ENCODE data around the gene C1QTNF1.
"Not testable (repeated sequence)": the region's sequence is repeated elsewhere in the genome, so short reads cannot be mapped to it uniquely, and the experiment has no call there.

Gene C1QTNF1

DNA sequence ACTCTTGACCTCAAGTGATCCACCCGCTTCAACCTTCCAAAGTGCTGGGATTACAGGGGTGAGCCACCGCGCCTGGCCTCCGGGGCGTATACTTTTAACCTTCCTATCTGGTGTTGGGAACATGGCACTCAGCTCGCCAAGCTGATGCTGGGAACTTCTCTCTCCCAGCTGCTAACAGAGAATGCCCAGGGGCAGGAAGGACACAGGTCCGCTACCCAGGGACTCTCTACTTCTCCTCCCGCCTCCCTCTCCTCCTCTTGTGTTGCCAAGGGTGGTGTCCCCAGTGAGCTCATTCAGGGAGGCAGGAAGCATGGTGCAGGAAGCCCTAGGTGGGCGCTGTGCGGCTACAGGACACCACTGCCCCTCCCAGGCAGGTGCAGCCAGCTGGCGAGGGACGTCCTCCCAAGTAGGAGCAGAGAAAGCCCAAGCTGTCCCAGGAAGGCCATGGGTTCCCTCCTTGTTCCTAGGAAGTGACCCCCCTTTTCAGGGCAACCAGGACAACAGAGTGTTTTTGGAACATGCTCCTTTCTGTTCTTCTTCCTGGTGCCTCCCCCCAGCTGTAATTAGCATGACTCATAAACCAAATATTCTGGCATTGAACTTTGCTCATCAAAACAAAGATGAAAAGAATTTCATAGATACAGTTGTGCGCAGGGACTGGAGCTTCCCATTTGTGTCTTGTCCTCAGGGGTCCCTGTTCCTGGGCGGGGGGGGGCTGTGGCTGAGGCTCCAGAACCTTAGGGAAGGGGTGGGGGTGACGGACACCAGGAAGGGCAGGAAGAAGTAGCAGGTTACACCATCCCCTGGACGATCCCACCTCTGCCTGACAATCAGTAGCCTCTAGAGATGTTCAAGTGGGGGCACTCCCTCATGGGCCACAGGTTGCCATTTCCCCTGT is 2.7 kb downstream of the C1QTNF1 start:
- DNase-seq = no peak

DNA sequence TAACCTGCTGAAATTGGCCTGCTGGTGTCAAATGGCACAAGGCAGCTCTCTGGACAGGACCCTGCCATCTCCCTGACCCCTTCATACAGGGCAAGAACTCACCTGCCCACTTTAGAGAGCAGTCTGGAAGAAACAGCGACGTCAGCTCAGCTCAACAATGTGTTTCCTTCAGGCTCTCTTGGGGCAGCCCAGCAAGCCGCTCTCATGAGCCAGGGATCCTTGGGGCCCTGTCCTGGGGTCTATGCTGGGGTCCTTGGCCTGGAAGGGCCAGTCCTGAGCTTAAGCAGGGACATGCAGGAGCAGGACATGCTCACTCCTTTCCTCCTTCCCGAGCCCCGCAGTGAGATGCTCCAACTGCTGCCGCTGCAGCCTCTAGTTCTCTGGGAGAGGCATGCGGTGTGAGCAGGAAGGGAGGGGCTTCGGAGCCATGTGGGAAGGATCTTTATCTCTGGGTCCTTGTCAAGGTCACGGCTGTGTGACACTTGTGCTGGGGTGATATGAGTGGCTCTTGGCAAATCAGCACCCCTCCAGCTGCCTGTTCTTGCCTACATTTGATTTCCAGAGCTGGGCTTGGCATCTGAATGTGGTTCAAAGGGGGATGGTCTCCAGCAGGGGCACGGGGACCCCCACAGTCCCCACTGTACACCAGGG is 3.4 kb downstream of the C1QTNF1 start:
- no peak for DNase-seq

DNA sequence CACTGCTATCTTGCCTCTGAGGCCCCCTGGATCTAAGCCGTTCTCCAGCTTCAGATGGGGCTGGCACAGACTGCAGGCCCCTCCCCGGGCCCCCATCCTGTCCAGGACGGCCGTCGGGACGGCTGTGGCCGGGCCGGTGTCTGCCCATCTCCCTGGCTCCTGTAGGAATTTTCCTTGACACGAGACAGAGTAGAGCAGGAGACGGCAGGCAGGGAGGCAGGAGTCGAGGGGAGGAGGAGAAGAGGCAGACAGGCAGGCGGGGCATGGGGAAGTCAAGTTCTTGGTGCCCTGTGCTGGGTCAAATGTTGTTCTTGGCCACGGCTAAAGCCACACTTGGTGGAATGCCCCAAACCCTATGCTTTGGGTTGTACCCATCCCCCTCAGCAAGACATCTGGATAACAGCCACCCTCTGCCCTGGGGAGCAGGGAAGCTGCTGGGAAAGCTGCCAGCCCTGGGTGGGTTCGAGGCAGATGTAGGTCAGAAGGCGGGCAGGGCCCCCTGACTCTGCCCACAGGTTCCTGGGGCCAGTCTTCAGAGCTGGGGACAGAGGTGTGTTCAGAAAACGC is 4.0 kb downstream of the C1QTNF1 start:
- DNase-seq = no peak

DNA sequence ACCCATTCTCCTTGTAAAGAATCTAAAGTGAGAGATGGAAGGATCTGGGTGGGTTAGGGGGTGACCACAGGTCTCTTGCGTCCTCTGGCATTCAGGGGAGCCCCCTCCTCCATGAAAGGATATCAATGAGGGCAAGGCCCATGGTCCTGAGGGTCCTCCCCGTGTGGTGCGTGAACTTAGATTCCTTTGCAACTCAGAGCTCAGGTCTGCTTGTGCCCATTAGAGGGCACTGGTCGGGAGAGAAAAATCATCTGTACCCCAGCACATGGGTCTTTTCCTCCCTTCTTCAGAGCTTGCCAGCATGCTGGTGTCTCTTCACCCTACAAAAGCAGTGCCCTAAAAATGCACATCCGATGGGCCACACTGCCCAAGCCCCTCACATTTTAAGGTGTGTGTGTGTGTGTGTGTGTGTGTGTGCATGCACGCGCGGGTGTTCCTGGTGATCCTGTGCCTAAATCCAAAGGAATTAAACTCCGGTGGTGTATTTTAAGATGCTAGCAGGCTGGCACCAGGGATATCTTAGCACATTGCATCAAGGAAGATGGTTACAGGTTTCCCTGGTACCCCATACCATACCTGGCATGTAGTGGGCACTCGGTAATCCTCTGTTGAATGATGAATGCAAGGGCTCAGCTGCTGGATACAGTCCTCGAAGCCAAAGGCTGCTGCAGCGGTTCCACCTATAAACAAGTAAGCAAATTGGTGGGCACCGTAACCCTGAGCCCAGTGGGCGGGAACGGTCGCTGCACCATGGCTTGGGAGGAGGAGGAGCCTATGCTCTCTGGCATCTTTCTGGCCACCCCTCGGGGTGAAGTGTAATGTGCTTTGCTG is 4.7 kb downstream of the C1QTNF1 start:
- DNase-seq = no peak

DNA sequence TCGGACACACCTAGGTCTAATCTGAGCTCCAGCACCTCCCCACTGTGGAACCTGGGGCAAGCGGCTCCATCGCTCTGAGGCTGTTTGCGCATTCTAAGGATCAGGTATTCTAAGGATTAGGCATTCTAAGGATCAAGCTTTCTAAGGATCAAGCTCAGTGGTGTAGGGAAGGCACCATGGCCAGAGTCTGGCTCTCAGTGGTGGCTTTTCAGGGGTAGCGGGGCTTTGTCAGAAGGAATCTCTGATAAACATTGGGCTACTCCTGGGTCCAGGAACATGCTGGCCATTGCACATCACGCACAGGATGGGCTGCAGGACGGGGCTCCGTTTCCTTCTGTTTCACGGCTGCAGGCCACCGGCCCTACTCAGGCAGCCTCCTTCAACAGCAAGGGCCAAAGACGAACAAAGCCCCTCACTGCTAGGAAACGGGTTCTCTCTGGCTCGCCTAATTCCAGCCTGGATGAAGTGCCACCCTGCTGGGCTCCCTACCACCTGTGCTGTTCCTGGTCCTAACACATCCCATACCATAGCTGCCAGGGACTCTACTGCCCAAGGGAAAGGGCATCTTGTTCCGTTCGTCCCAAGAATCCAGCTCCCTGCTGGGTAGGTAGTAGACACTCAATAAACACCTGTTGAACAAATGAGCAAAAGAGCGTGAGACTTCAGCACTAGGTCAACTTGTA is 5.5 kb downstream of the C1QTNF1 start:
- DNase-seq = no peak

DNA sequence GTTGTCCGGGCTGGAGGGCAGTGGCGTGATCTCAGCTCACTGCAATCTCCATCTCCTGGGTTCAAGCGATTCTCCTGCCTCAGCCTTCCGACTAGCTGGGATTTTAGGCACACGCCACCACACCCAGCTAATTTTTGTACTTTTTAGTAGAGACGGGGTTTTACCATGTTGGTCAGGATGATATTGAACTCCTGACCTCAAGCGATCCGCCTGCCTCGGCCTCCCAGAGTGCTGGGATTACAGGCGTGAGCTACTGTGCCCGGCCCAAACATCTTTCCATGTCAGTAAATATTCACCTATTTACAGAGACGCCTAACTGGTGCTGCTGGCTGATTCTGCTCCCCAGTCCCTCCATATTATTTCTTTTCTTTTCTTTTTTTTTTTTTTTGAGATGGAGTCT is 6.7 kb downstream of the C1QTNF1 start:
- DNase-seq = not testable (repeated sequence)

DNA sequence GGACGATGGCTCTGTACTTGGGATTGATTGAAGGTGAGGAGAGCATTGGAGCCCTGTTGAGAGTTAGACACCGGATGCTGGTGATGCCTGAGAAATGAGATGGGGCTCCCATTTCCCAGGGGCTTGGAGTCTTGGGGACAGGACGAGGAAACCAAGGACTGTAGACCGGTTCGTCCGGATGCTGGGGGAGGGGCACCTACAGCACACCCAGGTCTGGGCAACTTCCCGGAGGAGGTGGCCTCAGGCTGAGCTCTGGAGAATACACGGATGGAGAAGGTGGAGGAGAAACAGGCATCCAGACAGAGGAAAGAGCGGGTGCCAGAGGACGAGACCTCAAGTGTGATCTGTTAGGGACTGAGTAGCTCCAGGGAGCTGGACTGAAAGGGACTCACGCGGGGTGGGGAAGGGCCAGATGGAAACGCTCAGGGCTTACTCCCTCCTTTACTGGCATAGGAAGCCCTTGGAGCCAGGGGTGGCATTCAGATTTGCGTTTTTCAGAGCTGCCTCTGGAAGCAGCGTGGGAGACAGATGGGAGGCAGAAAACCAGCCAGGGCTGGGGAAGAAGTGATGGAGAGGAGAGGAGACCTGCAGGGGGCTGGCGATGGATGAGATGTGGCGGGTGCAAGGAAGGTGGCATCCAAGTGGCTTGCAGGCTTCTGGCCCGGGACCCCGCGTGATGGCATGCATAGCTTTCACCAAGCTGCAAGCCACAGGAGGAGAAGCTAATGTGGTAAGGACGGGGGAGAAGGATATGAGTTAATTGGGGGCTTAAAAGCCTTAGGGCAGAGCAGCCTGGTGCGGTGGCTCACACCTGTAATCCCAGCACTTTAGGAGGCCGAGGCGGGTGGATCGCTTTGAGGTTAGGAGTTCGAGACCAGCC is 8.3 kb downstream of the C1QTNF1 start:
- DNase-seq = no peak

DNA sequence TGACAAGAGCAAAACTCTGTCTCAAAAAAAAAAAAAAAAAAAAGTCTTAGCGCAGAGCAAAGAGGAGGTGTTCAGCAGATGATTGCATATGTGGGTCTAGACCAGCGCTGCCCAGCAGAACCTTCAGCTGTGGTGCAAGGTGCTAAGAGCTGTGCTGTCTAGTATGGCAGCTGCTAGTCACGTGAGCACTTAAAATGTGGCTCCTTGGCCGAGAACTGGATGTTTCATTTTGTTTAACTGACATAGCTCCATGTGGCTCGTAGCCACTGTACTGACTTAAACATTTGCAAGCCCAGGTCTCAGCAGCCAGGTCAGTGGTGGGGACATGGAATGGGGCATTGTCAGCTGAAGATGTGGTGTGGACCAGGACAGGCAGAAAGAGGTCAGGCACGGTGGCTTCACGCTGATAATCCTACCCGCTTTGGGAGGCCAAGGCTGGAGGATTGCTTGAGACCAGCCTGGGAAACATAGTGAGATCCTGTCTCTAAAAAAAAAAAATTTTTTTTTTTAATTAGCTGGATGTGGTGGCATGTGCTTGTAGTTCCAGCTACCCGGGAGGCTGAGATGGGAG is 9.2 kb downstream of the C1QTNF1 start:
- DNase-seq = no peak

DNA sequence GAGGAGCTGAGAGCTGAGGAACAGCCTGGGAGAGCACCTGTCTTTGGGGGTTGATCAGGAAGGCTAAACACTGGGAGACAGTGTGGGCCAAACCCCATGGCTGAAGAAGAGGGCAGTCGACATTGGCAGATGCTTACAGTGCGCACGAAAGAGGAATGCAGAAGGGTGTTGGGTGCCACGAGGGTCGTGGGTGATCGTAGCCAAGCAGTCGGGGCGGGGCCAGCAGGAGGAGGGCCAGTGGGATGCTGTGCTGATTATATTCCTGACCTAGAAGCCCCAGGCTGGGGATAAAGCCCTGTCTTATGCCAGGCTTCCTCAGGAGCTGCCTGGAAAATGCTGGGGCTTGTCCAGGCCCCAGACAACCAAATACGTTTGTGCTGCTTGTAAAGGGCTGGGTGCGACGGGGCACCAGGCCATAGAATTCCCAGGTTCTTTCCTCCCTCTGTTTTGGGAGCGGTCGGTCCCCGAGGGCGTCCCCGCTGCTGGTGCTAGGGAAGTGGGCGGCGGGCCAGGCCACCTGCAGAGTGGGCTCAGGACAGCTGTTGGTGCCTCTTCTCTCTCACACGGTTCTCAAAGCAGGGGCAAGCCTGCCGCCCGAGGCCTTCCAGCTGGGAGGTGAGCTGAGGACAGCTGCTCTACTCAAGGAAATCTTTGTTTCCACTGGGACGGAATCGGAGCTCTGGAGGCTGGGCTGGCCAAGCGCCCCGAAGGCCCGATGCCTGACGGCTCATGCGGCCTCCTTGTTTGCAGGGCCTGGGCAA is 10.0 kb downstream of the C1QTNF1 start:
- DNase-seq = no peak

DNA sequence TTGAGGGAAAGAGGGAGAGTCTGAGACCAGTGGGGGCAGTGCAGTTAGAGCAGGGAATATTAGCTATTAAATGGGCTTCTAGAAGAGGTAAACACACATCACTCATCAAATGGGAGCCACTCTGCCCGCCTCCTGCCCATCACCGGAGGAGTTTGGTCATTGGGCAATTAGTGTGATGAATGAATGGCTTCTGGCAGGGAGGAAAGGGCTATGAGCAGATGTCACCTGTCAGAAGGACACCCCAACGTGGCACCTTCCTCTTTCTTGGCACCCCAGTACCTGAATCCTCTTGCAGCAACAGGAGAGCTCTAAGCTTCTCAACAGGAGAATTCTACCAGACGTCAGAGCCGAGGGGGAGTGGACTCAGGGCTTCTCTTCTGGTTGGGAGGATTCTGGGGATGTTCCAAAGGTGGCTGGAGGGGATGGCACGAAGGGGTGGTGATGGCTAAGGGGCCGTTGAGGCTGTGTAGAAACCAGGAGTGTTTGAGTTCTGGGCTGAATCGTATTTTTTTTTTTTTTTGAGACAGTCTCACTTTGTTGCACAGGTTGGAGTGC is 11.0 kb downstream of the C1QTNF1 start:
- no peak for DNase-seq

DNA sequence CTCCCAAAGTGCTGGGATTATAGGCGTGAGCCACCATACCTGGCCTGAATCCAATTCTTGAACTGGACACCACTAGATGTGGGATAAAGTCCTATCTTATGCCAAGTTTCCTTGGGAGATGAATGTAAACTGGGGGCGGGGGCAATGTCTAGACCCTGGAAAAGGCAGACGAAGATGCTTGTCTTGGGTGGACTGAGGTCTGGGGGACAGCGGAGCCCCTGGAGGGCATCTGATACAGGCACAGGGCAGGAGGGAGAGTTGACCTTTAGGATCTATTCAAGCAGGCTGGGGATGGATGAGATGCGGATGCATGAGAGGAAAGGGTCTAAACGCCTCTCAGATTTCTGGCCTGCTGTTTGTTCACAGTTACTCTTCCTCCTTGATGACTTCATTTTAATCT is 11.7 kb downstream of the C1QTNF1 start:
- no peak for DNase-seq

DNA sequence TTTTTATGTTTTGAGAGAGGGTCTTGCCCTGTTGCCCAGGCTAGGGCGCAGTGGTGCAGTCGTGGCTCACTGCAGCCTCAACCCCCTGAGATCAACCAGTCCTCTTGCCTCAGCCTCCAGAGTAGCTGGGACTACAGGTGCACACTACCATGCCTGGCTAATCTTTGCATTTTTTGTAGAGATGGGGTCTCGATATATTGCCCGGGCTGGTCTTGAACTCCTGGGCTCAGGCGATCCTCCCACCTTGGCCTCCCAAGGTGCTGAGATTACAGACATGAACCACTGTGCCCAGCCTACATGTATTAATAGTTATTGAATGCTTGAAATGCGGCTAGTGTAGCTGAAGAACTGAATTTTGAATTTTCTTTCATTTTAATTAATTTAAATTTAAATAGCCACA is 12.2 kb downstream of the C1QTNF1 start:
- no peak for DNase-seq

DNA sequence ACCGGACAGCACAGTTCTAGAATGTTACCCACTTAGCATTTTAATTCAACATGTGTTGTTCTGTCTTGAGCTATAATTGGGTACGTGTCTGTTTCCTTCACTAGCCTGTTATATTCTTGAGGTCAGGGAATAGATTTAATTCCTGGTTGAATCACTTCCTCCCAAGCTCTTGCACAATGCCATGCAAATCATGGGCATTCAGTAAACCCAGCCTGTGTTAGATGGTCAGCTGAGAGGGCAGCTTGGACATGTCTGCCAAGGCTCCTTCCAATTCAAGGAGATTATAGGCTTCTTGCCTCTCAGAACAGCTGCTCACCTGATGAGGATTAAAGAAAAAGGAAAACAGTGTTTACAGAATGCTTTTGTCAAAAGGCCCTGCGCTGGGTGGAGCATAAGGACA is 12.6 kb downstream of the C1QTNF1 start:
- DNase-seq = peak; percentile 85 to 94

DNA sequence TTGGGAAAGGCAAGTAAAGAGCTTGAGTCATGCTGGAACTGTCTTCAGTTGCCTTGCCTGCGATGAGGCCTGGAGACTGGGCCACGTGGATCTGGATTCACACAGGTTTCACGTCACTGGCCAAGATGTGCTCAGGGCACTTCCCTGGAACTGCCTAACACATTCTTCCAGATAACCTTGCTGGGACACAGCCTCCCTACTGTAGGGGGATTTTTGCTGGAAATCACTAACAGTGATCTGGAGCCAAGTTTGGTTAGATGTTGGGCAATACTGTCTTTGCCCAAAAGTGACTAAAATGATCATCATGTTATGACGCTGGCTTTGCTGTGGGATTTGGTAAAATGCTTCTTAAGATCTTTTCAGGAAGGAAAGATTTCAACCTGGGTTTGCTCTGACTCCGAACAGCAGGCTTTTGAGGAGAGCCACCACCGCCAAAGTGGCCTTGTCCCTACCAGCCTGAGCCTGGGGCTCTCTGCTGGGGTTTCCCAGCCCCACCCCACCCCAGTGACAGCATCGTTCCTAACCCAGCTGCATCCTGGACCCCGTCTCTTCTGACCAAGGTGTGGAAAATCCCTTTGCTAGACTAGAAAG is 14.7 kb downstream of the C1QTNF1 start:
- DNase-seq = peak; percentile 89 to 96

DNA sequence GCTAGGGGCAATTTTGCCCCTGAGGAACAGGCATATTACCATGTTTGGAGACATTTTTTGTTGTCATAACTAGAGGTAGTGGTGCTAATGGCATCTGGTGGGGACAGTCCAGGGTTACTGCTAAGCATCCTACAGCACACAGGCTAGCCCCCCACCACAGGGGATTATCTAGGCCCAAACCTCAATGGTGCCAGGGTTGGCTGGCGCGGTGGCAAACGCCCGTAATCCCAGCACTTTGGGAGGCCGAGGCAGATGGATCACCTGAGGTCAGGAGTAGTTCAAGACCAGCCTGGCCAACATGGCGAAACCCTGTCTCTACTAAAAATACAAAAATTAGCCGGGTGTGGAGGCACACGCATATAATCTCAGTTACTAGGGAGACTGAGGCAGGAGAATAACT is 15.2 kb downstream of the C1QTNF1 start:
- no peak for DNase-seq

DNA sequence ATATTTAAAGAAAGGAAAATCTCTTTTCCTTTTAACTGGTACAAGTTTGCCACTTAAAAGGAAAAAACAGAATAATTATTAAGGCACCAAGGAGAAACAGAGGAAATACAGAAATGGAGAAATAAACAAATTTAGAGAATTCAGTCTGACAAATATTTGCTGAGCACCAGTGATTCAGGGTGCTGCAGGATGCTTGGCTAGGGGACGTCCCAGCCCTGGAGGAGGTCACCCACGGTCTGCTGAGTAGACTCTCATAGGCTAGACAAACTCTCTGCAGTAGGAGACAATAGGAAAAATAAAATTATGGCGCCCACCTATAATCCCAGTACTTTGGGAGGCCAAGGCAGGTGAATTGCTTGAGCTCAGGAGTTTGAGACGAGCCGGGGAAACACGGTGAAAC is 15.9 kb downstream of the C1QTNF1 start:
- peak; percentile 42 to 62 for DNase-seq

DNA sequence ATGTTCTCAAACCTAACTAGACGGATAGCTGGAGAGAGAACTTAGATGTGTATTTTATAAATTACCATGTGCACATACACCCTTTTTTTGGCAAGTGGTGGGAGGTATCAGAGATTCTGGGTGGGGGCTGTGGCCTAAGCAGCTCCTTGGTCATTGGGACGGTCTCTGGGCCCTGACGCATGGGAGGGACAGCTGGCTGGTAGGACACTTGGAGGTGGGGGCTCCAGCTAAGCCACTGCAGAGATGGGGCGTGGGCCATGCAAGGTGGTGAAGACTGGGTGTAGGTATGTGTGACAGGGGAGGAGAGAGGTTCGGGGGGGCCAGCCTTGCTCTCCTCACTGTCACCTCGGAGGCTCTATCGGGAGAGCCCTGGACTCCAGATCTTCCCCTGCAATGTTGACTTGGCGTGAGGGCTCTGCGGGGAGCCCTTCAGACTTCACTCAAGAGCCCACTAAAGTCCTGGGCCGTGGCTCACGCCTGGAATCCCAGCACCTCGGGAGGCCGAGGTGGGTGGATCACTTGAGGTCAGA is 17.1 kb downstream of the C1QTNF1 start:
- DNase-seq = no peak

DNA sequence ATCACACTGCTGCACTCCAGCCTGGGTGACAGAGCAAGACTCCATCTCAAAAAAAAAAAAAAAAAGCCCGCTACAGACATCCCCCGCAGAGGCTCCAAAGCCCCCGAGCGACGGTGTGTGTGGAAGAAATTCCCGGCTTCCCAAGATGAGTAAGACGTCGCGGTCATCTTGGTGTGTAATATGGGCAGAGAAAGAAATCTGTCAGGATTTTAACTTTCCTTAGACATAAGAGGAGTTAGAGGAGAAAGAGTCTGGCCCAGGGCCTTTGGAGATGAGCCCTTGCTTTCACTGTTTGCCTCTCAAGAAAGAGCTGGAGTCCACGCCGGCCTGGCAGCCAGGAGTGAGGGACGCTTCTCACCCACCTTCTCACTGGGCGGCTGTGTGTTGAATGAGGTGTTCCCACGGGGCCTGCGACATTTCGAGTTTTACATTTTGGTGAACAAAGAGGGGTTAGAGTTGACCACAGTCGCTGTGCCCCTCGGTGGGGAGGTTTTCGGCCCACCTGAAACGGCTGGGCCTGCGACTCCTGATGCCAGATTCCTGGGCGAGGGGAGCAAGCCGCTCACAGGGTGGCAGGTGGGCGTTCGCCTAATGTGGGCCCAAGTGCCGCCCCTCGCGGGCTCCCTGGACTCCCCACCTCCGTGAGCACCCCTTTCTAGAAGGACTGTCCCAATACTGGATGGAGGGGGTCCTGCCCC is 17.9 kb downstream of the C1QTNF1 start:
- no peak for DNase-seq
